ENCODE measurements around the gene OR51E1. TPM values are rescaled to one million over a fixed set of nuclear protein-coding genes. Genes with fewer than 3 reads are reported as not detected.
A peak's percentile ranks its signal among the peaks of the same experiment; 100 is the strongest.

The OR51E1 gene
- total RNA-seq, 1 donor from 2014 or later = not detected

DNA sequence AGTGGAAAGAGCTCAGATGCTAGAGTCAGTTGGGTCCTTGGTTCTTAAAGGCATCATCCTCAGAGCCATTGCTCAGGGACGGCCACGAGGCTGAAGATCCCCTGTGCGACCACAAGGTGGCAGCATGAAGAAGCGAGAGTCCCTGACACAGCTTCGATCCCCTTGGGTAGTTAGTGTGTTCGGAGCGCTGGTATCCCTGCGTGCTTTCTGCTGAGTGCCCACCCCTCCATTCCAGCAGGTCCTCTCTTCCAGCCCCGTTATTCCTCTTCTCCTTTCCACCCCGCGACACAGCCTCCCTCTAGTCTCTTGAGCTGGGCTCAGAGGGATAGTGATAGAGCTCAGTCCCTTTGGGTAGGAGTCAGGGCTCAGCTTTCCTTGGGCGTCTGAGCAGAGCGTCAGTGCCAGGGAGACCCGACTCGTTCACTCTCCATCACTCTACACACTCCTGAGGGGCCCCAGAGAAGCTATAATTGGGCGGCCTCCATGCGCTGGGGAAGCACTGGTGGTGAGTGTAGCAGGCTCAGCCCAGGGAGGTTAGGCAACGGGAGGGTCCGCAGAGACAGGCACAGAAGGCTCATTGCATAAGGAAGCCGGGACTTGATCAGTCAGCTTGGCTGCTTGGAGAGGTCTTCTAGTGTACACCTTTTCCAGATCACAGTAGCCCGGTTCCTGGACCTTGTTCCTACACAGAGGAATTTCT, 6.7 kb upstream of the OR51E1 start, which contains the start of gene OR51D1:
Gene OR51D1 (plus strand): TSS at position 516 of the 700 bp plus-strand sequence. CDS start 2,314 bp downstream, outside the sequence.
- no peaks in the 10 kb centered on the region for H3K36me3 Mint-ChIP-seq (ENCODE audit: low read depth)
- H3K4me1 Mint-ChIP-seq (ENCODE audit: low read depth) = no peaks in the 10 kb centered on the region
- H3K4me3 Mint-ChIP-seq (ENCODE audit: low read depth) = no peak within 1 kb of the TSS
- H3K27ac Mint-ChIP-seq = no peak within 1 kb of the TSS
- intact Hi-C loops (cut with micrococcal nuclease) = loop anchor here (2.0 to 10.0 kb wide), 3 partner anchors 368 to 745 kb away; partner anchors contain the start of gene OR51M1
- H3K27me3 Mint-ChIP-seq (ENCODE audit: low read depth) = no peaks in the 10 kb centered on the region
- no peaks in the 10 kb centered on the region for H3K9me3 Mint-ChIP-seq
- peak; percentile 48 for DNase-seq (ENCODE audit: low spot score)

DNA sequence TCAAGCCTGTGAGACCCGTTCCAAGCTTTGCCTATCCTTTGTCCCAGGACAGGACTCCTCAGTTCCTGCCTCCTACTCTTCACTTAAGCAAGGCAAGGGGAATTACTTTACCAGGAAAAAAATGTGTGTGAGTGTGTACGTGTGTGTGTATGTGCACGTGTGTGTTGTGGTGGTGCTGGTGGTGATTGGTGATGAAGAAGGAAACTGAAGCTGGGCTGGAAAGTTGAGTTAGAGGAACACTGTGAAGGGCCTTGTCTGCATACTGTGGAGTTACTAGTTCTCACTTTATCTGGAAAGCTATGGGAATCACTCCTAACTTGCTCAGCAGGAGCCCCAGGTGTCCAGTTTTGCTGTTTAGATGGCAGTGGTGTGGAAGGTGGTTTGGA, 6.1 kb upstream of the OR51E1 start:
- Mint-ChIP-seq H3K36me3 (ENCODE audit: low read depth) (no peaks in the 10 kb centered on the region), H3K4me1 (ENCODE audit: low read depth) (no peaks in the 10 kb centered on the region), H3K27me3 (ENCODE audit: low read depth) (no peaks in the 10 kb centered on the region), H3K9me3 (no peaks in the 10 kb centered on the region), H3K4me3 (ENCODE audit: low read depth) (no peak overlapping the region), H3K27ac (no peak overlapping the region)
- no peak for DNase-seq (ENCODE audit: low spot score)
- intact Hi-C loops (cut with micrococcal nuclease) = loop anchor here (2.0 to 10.0 kb wide), 3 partner anchors 367 to 745 kb away; partner anchors contain the start of gene OR51M1

DNA sequence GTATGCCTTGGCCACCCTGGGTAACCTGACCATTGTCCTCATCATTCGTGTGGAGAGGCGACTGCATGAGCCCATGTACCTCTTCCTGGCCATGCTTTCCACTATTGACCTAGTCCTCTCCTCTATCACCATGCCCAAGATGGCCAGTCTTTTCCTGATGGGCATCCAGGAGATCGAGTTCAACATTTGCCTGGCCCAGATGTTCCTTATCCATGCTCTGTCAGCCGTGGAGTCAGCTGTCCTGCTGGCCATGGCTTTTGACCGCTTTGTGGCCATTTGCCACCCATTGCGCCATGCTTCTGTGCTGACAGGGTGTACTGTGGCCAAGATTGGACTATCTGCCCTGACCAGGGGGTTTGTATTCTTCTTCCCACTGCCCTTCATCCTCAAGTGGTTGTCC, 3.9 kb upstream of the OR51E1 start:
- H3K4me3 Mint-ChIP-seq (ENCODE audit: low read depth) = no peak overlapping the region
- H3K27me3 Mint-ChIP-seq (ENCODE audit: low read depth) = no peaks in the 10 kb centered on the region
- no peaks in the 10 kb centered on the region for H3K4me1 Mint-ChIP-seq (ENCODE audit: low read depth)
- no peak for DNase-seq (ENCODE audit: low spot score)
- no peaks in the 10 kb centered on the region for H3K9me3 Mint-ChIP-seq
- H3K36me3 Mint-ChIP-seq (ENCODE audit: low read depth) = no peaks in the 10 kb centered on the region
- H3K27ac Mint-ChIP-seq = no peak overlapping the region
- intact Hi-C loops (cut with micrococcal nuclease) = loop anchor here (5.0 to 10.0 kb wide), 2 partner anchors 455 to 742 kb away; partner anchors contain the start of gene OR51M1

DNA sequence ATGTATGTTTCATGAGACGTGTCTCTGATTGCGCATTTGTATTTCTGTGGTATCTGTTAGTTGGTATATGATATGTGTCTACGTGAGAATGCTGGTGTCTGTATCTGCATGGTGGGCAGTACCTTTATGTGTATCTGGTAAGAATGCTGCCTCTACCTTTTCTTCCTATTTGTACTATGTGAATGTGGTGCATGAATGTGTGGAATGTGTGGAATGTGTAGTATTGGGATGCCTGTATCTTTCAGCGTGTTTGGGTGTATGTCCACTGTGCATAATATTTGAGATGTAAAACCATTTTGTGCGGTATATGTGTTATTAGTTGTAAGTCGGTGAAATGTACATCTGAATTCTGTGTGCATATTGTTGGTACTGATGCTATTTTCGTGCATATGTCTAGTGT, 2.3 kb upstream of the OR51E1 start:
- no peak overlapping the region for H3K4me3 Mint-ChIP-seq (ENCODE audit: low read depth)
- intact Hi-C loops (cut with micrococcal nuclease) = no loop called here
- H3K27me3 Mint-ChIP-seq (ENCODE audit: low read depth) = no peaks in the 10 kb centered on the region
- H3K36me3 Mint-ChIP-seq (ENCODE audit: low read depth) = no peaks in the 10 kb centered on the region
- no peak overlapping the region for H3K27ac Mint-ChIP-seq
- no peaks in the 10 kb centered on the region for H3K9me3 Mint-ChIP-seq
- DNase-seq (ENCODE audit: low spot score) = no peak
- no peaks in the 10 kb centered on the region for H3K4me1 Mint-ChIP-seq (ENCODE audit: low read depth)

DNA sequence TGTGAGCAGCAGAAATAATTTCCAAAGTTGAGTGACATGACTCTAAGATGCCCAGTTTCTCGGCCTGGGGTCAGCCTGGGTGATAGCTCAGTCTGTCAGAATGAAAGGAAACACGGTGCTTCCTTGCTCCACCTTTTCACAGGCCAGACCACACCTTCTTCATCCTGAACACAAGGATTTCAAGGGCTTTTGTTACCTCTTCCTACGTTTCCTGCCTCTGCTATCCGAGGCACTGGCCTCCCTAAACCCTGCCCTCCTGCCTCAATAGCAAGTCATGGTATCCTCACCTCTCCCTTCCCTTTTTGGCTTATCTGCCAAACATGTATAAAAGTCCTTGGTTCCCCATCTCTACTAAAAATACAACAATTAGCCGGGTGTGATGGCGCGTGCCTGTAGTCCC, 1.7 kb upstream of the OR51E1 start:
- Mint-ChIP-seq H3K4me3 (ENCODE audit: low read depth) (no peak overlapping the region), H3K27ac (no peak overlapping the region), H3K27me3 (ENCODE audit: low read depth) (no peaks in the 10 kb centered on the region), H3K4me1 (ENCODE audit: low read depth) (no peaks in the 10 kb centered on the region), H3K36me3 (ENCODE audit: low read depth) (no peaks in the 10 kb centered on the region), H3K9me3 (no peaks in the 10 kb centered on the region)
- DNase-seq (ENCODE audit: low spot score) = no peak
- intact Hi-C loops (cut with micrococcal nuclease) = no loop called here

DNA sequence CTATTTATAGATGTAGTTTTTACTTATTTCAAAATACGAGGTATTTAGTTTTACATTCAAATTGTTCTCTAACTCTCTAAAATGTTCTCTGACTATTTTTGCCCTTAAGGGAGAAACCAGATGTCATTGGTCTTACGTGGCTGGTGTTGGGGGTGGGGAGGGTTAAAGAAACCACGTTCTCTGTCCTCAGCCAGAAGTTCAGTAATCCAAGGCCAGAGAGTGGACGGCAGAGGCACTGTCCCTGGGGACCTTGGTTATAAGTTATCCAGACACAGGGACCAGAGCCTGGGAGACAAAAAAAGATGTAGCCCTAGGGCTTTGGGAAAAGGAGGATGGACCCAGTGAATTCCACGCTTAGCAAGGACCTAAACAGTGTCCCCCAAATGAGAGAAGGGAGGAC, 706 bp upstream of the OR51E1 start:
- intact Hi-C loops (cut with micrococcal nuclease) = no loop called here
- Mint-ChIP-seq H3K27me3 (ENCODE audit: low read depth) (no peaks in the 10 kb centered on the region), H3K27ac (no peak overlapping the region), H3K9me3 (no peaks in the 10 kb centered on the region), H3K4me1 (ENCODE audit: low read depth) (no peaks in the 10 kb centered on the region), H3K4me3 (ENCODE audit: low read depth) (no peak overlapping the region), H3K36me3 (ENCODE audit: low read depth) (no peaks in the 10 kb centered on the region)
- DNase-seq (ENCODE audit: low spot score) = no peak

DNA sequence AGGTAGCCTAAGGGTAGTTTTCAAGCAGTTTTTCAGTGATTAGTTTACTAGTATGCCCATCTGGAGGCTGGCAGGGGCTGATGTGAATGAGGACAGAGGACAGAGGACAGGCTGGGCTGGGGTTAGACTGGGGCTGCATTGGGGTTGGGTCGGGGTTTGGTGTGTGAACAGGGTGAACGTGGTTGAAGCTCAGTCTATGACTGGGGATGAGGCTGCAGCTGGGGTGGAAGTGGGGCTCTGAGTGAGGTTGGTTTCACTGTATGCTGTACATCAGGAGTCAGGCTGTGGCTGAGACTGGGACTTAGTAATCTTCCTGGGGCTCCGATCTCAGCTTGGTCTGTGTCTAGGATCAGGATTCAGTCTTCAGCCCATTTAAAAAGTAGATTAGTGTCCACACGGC, 451 bp downstream of the OR51E1 start:
- Mint-ChIP-seq H3K27ac (no peak overlapping the region), H3K9me3 (no peaks in the 10 kb centered on the region)
- intact Hi-C loops (cut with micrococcal nuclease) = no loop called here

DNA sequence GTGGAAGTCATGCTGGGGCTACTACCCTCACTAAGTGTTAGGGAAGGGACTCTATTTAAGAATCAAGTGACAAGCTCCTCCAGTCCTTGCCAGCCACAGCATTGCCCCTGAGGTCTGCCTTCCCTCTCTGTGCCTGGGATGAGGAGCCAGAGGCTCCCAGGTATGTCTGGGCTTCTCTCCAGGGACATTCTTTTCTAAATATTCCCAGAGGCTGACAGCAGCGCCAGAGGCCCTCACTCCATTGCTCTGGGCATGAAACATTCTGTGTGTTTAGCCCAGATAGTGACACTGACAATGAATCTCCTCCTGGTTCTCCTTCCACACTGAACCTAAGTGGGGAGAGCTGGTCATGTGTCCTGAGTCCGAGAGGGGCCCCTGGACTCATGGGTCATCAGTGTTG, 2.2 kb downstream of the OR51E1 start:
- Mint-ChIP-seq H3K27me3 (ENCODE audit: low read depth) (peaks cover 3% of the 10 kb centered on the region), H3K4me1 (ENCODE audit: low read depth) (no peaks in the 10 kb centered on the region), H3K27ac (no peak overlapping the region), H3K9me3 (no peaks in the 10 kb centered on the region), H3K36me3 (ENCODE audit: low read depth) (no peaks in the 10 kb centered on the region), H3K4me3 (ENCODE audit: low read depth) (no peak overlapping the region)
- intact Hi-C loops (cut with micrococcal nuclease) = no loop called here
- no peak for DNase-seq (ENCODE audit: low spot score)

More for the DNA sequence above, 451 bp downstream of the OR51E1 start:
- peaks cover 3% of the 10 kb centered on the region for H3K27me3 Mint-ChIP-seq (ENCODE audit: low read depth)
- DNase-seq (ENCODE audit: low spot score) = no peak
- H3K36me3 Mint-ChIP-seq (ENCODE audit: low read depth) = no peaks in the 10 kb centered on the region
- H3K4me1 Mint-ChIP-seq (ENCODE audit: low read depth) = no peaks in the 10 kb centered on the region
- no peak overlapping the region for H3K4me3 Mint-ChIP-seq (ENCODE audit: low read depth)

DNA sequence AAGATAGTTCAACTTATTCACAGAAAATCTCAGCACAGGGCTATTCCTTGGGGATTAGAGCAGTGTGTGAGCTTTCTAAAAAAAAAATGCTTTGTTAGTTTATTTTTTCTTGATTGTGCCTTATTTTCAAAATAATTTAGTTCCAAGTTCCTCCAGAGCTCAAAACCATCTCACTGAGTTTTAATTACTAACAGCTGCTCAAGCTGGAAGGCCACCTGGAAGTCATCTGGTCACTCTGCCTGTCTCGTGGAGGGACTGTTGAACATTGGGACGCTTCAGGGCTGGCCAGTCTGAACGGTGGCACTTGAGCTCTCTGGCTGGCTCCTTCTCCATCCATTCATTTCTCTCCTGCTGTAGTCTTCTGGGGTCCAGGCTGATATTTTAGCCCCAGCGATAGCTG, 4.0 kb downstream of the OR51E1 start:
- no peak for DNase-seq (ENCODE audit: low spot score)
- no peak overlapping the region for H3K27ac Mint-ChIP-seq
- no peaks in the 10 kb centered on the region for H3K9me3 Mint-ChIP-seq
- H3K4me3 Mint-ChIP-seq (ENCODE audit: low read depth) = no peak overlapping the region
- no peaks in the 10 kb centered on the region for H3K36me3 Mint-ChIP-seq (ENCODE audit: low read depth)
- H3K27me3 Mint-ChIP-seq (ENCODE audit: low read depth) = peaks cover 3% of the 10 kb centered on the region
- intact Hi-C loops (cut with micrococcal nuclease) = no loop called here
- H3K4me1 Mint-ChIP-seq (ENCODE audit: low read depth) = no peaks in the 10 kb centered on the region

DNA sequence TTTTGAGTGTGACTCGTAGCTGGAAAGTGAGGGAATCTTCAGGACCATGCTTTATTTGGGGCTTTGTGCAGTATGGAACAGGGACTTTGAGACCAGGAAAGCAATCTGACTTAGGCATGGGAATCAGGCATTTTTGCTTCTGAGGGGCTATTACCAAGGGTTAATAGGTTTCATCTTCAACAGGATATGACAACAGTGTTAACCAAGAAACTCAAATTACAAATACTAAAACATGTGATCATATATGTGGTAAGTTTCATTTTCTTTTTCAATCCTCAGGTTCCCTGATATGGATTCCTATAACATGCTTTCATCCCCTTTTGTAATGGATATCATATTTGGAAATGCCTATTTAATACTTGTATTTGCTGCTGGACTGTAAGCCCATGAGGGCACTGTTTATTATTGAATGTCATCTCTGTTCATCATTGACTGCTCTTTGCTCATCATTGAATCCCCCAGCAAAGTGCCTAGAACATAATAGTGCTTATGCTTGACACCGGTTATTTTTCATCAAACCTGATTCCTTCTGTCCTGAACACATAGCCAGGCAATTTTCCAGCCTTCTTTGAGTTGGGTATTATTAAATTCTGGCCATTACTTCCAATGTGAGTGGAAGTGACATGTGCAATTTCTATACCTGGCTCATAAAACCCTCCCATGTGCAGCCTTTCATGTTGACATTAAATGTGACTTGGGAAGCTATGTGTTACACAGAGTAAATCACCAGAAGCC, 11.0 kb downstream of the OR51E1 start:
- no peak for DNase-seq (ENCODE audit: low spot score)
- no peaks in the 10 kb centered on the region for H3K9me3 Mint-ChIP-seq
- H3K4me1 Mint-ChIP-seq (ENCODE audit: low read depth) = peaks cover 4% of the 10 kb centered on the region
- no peaks in the 10 kb centered on the region for H3K36me3 Mint-ChIP-seq (ENCODE audit: low read depth)
- H3K27ac Mint-ChIP-seq = no peak overlapping the region
- intact Hi-C loops (cut with micrococcal nuclease) = no loop called here
- H3K27me3 Mint-ChIP-seq (ENCODE audit: low read depth) = no peaks in the 10 kb centered on the region
- no peak overlapping the region for H3K4me3 Mint-ChIP-seq (ENCODE audit: low read depth)

DNA sequence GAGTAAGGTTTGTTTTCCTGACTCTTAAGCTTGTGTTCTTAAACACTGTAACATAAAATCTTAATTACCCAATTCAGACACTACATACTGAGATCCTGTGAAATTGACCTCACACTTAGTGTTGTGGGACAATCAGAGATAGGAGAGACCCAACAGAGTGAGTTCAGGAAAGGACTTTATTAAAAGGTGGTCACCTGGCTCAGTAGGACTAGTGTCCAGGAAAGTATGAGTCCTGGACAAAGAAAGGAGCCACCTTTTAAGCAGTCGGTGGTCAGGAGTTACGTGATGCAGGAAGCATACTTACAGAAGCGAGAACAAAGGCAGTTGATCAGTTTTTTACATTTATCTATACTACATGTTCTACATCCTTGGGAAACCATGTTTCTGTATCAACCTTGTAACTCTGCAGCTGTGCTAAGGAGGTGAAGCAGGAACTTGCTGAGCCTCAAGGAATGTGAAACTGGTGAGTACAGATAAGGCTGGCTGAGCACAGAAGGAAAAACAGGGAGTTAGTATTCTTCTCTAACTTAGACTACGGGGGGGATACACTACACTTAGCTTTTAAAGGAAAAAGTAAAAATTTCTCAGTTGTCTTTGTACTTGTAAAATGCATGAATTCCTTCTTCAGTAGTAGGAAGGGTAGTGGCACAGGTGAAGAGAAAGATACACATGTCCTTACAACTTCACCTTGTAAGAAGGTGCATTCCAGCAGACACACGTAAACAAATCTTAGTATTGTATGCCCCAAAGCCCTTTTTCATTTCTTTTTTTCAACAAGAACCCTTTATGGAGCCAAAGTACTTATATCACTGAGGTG, 15.1 kb downstream of the OR51E1 start:
- Mint-ChIP-seq H3K27ac (no peak overlapping the region), H3K4me3 (ENCODE audit: low read depth) (no peak overlapping the region), H3K9me3 (no peaks in the 10 kb centered on the region), H3K27me3 (ENCODE audit: low read depth) (peaks cover 2% of the 10 kb centered on the region), H3K4me1 (ENCODE audit: low read depth) (peaks cover 4% of the 10 kb centered on the region), H3K36me3 (ENCODE audit: low read depth) (no peaks in the 10 kb centered on the region)
- no peak for DNase-seq (ENCODE audit: low spot score)
- intact Hi-C loops (cut with micrococcal nuclease) = no loop called here

DNA sequence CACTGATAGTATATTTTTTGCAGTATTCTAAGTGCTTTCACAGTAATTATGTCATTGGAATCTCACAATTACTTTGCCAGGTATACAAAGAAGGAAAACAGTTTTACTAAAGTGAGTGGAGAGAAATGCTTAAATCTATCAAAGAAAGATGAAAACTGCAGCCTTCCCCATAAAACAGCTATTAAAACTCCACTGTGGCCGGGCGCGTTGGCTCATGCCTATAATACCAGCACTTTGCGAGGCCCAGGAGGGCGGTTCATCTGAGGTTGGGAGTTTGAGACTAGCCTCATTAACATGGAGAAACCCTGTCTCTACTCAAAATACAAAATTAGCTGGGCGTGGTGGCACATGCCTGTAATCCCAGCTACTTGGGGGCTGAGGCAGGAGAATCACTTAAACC, 19.1 kb downstream of the OR51E1 start:
- H3K4me3 Mint-ChIP-seq (ENCODE audit: low read depth) = no peak overlapping the region
- no peaks in the 10 kb centered on the region for H3K4me1 Mint-ChIP-seq (ENCODE audit: low read depth)
- intact Hi-C loops (cut with micrococcal nuclease) = no loop called here
- no peak overlapping the region for H3K27ac Mint-ChIP-seq
- no peaks in the 10 kb centered on the region for H3K36me3 Mint-ChIP-seq (ENCODE audit: low read depth)
- no peak for DNase-seq (ENCODE audit: low spot score)
- no peaks in the 10 kb centered on the region for H3K9me3 Mint-ChIP-seq
- H3K27me3 Mint-ChIP-seq (ENCODE audit: low read depth) = peaks cover 8% of the 10 kb centered on the region
